GM18508 (cell line): ENCODE measurements around the gene PNMA6E.

Source experiments
- ATAC-seq: cut with Tn5 transposase; IDR thresholded peaks from one replicate; pipeline ENCODE4 v1.9.1; 2021; ENCODE audit warnings: moderate number of reproducible peaks; ENCODE audit not compliant: insufficient read depth, unreplicated experiment

PNMA6E gene

GRCh38 chrX:153438532-153438931 lies 37.4 kb upstream of the PNMA6E start:
- ATAC-seq, result no peak

GRCh38 chrX:153435845-153436244 lies 34.7 kb upstream of the PNMA6E start:
- ATAC-seq, result no peak

- ATAC-seq, result no peak
These were observed 33.7 kb upstream of the PNMA6E start for GRCh38 chrX:153434801-153435200.

- no peak for ATAC-seq
These were observed 32.7 kb upstream of the PNMA6E start for GRCh38 chrX:153433781-153434285.

- ATAC-seq, result no peak
These were observed 32.1 kb upstream of the PNMA6E start for GRCh38 chrX:153433161-153433680.

GRCh38 chrX:153430796-153431195 lies 29.6 kb upstream of the PNMA6E start:
- no peak for ATAC-seq

- no peak for ATAC-seq
These were observed 25.1 kb upstream of the PNMA6E start for GRCh38 chrX:153426204-153426603.

GRCh38 chrX:153423652-153424051 lies 22.5 kb upstream of the PNMA6E start:
- ATAC-seq, result no peak

- ATAC-seq, result no peak
These were observed 20.7 kb upstream of the PNMA6E start for GRCh38 chrX:153421856-153422255.

GRCh38 chrX:153420851-153421599 lies 19.9 kb upstream of the PNMA6E start:
- no peak for ATAC-seq

GRCh38 chrX:153417637-153418036 lies 16.5 kb upstream of the PNMA6E start:
- ATAC-seq, result no peak

- ATAC-seq, result no peak
These were observed 15.8 kb upstream of the PNMA6E start for GRCh38 chrX:153416781-153417450.

- no peak for ATAC-seq
These were observed 13.8 kb upstream of the PNMA6E start for GRCh38 chrX:153414856-153415510.

GRCh38 chrX:153413731-153414130 lies 12.6 kb upstream of the PNMA6E start:
- ATAC-seq, result no peak

- ATAC-seq, result no peak
These were observed 11.9 kb upstream of the PNMA6E start for GRCh38 chrX:153412746-153413720.

- no peak for ATAC-seq
These were observed 10.9 kb upstream of the PNMA6E start for GRCh38 chrX:153411988-153412574.

- ATAC-seq, result no peak
These were observed 10.3 kb upstream of the PNMA6E start, which contains the start of gene ZFP92 for GRCh38 chrX:153411255-153411987. Gene ZFP92, plus strand, starts transcription at chrX:153411472. Its CDS starts 6,851 bp downstream, at chrX:153418323.

- no peak for ATAC-seq
These were observed 9.7 kb upstream of the PNMA6E start for GRCh38 chrX:153410888-153411254.

GRCh38 chrX:153410373-153410772 lies 9.2 kb upstream of the PNMA6E start:
- no peak for ATAC-seq
